H9 (cell line): ENCODE measurements around the gene PPARA. TPM values are rescaled to one million over a fixed set of nuclear protein-coding genes. Genes with fewer than 3 reads are reported as not detected.

ENCODE experiments used
- DNase-seq: peaks from one replicate; pipeline ENCODE4 v3.0.0-alpha.2; 2017
- H2AFZ ChIP-seq: one replicate; pipeline ENCODE4 v1.6.1; 2013; ENCODE audit warnings: mild to moderate bottlenecking, low read length, control low read depth, moderate library complexity
- H2AK5ac ChIP-seq: 2 replicates; pipeline ENCODE4 v1.6.1; 2013; ENCODE audit warnings: low read length, control low read depth, mixed read lengths; ENCODE audit not compliant: insufficient read length
- H2BK120ac ChIP-seq: one replicate; pipeline ENCODE4 v1.6.1; 2013; ENCODE audit warnings: low read depth, mild to moderate bottlenecking, low read length, control low read depth, inconsistent platforms; ENCODE audit not compliant: poor library complexity, severe bottlenecking
- H2BK12ac ChIP-seq: 2 replicates; pipeline ENCODE4 v1.6.1; 2013; ENCODE audit warnings: low read length, control low read depth, mixed read lengths, low read depth; ENCODE audit not compliant: insufficient read length
- H2BK15ac ChIP-seq: 2 replicates; pipeline ENCODE4 v1.6.1; 2013; ENCODE audit warnings: low read depth, low read length, control low read depth
- H2BK20ac ChIP-seq: one replicate; pipeline ENCODE4 v1.6.1; 2013; ENCODE audit warnings: low read depth, mild to moderate bottlenecking, low read length, control low read depth, inconsistent platforms; ENCODE audit not compliant: poor library complexity, severe bottlenecking
- H2BK5ac ChIP-seq: 2 replicates; pipeline ENCODE4 v1.6.1; 2013; ENCODE audit warnings: low read length, control low read depth, mixed read lengths; ENCODE audit not compliant: insufficient read length
- H3K14ac ChIP-seq: 2 replicates; pipeline ENCODE4 v1.6.1; 2013; ENCODE audit warnings: low read length, control low read depth; ENCODE audit not compliant: insufficient read depth
- H3K18ac ChIP-seq: 2 replicates; pipeline ENCODE4 v1.6.1; 2013; ENCODE audit warnings: low read depth, mild to moderate bottlenecking, mixed read lengths, low read length, control low read depth; ENCODE audit not compliant: insufficient read length
- H3K23ac ChIP-seq: 2 replicates; pipeline ENCODE4 v1.6.1; 2013; ENCODE audit warnings: low read length, control low read depth, mixed read lengths, low read depth; ENCODE audit not compliant: insufficient read length
- H3K23me2 ChIP-seq: 2 replicates; pipeline ENCODE4 v1.6.1; 2013; ENCODE audit warnings: low read depth, mild to moderate bottlenecking, mixed read lengths, low read length, control low read depth; ENCODE audit not compliant: insufficient read length, poor library complexity, severe bottlenecking
- H3K27ac ChIP-seq: 2 replicates; pipeline ENCODE4 v1.5.1; 2013; ENCODE audit warnings: low read length, control low read depth, mixed read lengths, low read depth; ENCODE audit not compliant: insufficient read length
- H3K27me3 ChIP-seq: 2 replicates; pipeline ENCODE4 v1.6.1; 2013; ENCODE audit warnings: low read length, control low read depth, inconsistent platforms; ENCODE audit not compliant: insufficient read depth
- H3K4ac ChIP-seq: 2 replicates; pipeline ENCODE4 v1.6.1; 2013; ENCODE audit warnings: low read depth, mild to moderate bottlenecking, control low read depth, inconsistent platforms, low read length, moderate library complexity
- H3K4me1 ChIP-seq: 2 replicates; pipeline ENCODE4 v1.6.1; 2013; ENCODE audit warnings: low read length, control low read depth, inconsistent platforms; ENCODE audit not compliant: insufficient read depth
- H3K4me2 ChIP-seq: 2 replicates; pipeline ENCODE4 v1.6.1; 2013; ENCODE audit warnings: low read length, control low read depth, mixed read lengths; ENCODE audit not compliant: insufficient read length, insufficient read depth
- H3K56ac ChIP-seq: 2 replicates; pipeline ENCODE4 v1.6.1; 2013; ENCODE audit warnings: low read depth, mild to moderate bottlenecking, mixed read lengths, low read length, control low read depth; ENCODE audit not compliant: insufficient read length
- H3K79me1 ChIP-seq: 2 replicates; pipeline ENCODE4 v1.6.1; 2013; ENCODE audit warnings: low read depth, mild to moderate bottlenecking, moderate library complexity, low read length, control low read depth, inconsistent platforms; ENCODE audit not compliant: insufficient read depth, poor library complexity, severe bottlenecking
- H3K79me2 ChIP-seq: 2 replicates; pipeline ENCODE4 v1.6.1; 2013; ENCODE audit warnings: low read length, control low read depth, inconsistent platforms; ENCODE audit not compliant: insufficient read depth
- H3K9ac ChIP-seq: 2 replicates; pipeline ENCODE4 v1.6.1; 2013; ENCODE audit warnings: low read length, control low read depth, mixed read lengths; ENCODE audit not compliant: insufficient read length; ENCODE audit errors: extremely low read depth
- H3K9me3 ChIP-seq: one replicate; pipeline ENCODE4 v1.6.1; 2013; ENCODE audit warnings: low read depth, low read length, inconsistent platforms; ENCODE audit not compliant: control insufficient read depth
- H3T11ph ChIP-seq: one replicate; pipeline ENCODE4 v1.6.1; 2013; ENCODE audit warnings: mild to moderate bottlenecking, low read length, control low read depth, inconsistent platforms
- H4K20me1 ChIP-seq: one replicate; pipeline ENCODE4 v1.6.1; 2013; ENCODE audit not compliant: control insufficient read depth, insufficient read length, insufficient read depth
- H4K5ac ChIP-seq: 2 replicates; pipeline ENCODE4 v1.6.1; 2013; ENCODE audit warnings: low read depth, mild to moderate bottlenecking, mixed read lengths, low read length, control low read depth; ENCODE audit not compliant: insufficient read length
- H4K8ac ChIP-seq: replicated peaks from 2 replicates; pipeline ENCODE4 v1.6.1; 2013; ENCODE audit warnings: low read length, control low read depth, mixed read lengths, low read depth; ENCODE audit not compliant: insufficient read length
- H4K91ac ChIP-seq: 2 replicates; pipeline ENCODE4 v1.6.1; 2013; ENCODE audit warnings: low read depth, mild to moderate bottlenecking, moderate library complexity, mixed read lengths, low read length, control low read depth; ENCODE audit not compliant: insufficient read length
- H3K27ac Mint-ChIP-seq, 3 experiments: 2 replicates in 2 of 3; 3 replicates in 1 of 3; pipeline ENCODE4 v1.8.0; 2020 to 2021; ENCODE audit warnings: mixed read lengths in 3 of 3, mild to moderate bottlenecking in 1 of 3, moderate library complexity in 1 of 3
- H3K27me3 Mint-ChIP-seq: 2 replicates; pipeline ENCODE4 v1.8.0; 2021; ENCODE audit warnings: low read depth, mild to moderate bottlenecking, moderate library complexity, mixed read lengths
- H3K36me3 Mint-ChIP-seq, 3 experiments: 2 replicates in 2 of 3; 3 replicates in 1 of 3; pipeline ENCODE4 v1.8.0; 2020 to 2021; ENCODE audit warnings: low read depth in 3 of 3, mixed read lengths in 3 of 3; ENCODE audit not compliant: insufficient read depth in 1 of 3
- H3K4me1 Mint-ChIP-seq, 2 experiments: 2 replicates each; pipeline ENCODE4 v1.8.0; 2020; ENCODE audit warnings: mixed read lengths in 2 of 2
- H3K4me3 Mint-ChIP-seq, 2 experiments: 2 replicates in 1 of 2; 3 replicates in 1 of 2; pipeline ENCODE4 v1.8.0; 2020 to 2021; ENCODE audit warnings: mild to moderate bottlenecking in 2 of 2, mixed read lengths in 2 of 2, moderate library complexity in 1 of 2
- H3K9me3 Mint-ChIP-seq, 2 experiments: 2 replicates in 1 of 2; 3 replicates in 1 of 2; pipeline ENCODE4 v1.8.0; 2020; ENCODE audit warnings: mild to moderate bottlenecking in 2 of 2, mixed read lengths in 2 of 2, moderate library complexity in 1 of 2
- CTCF ChIP-seq: fragments of 200-600 bp; sonication (generic); conservative IDR thresholded peaks from 3 replicates; pipeline ENCODE4 v1.8.0; 2021; ENCODE audit warnings: antibody characterized with exemption, mild to moderate bottlenecking
- WGBS: extraction: QIAGEN DNeasy Blood & Tissue Kit; methylation state at CpG from one replicate; pipeline ENCODE4 v1.1.7; 2013; ENCODE audit warnings: missing lambda C conversion rate, low lambda C conversion rate, mixed read lengths; ENCODE audit not compliant: insufficient read length; ENCODE audit errors: extremely low coverage; 5-methylcytosine and 5-hydroxymethylcytosine counted together
- total RNA-seq: library from RNA; stranded (reverse); gene quantifications from 2 replicates; pipeline ENCODE4 v1.2.1, GENCODE V29; 2021

Gene PPARA
- total RNA-seq, 1 experiment from 2014 or later: 7.3 TPM

- Histone ChIP-seq H2AK5ac (no peak overlapping the region), H4K20me1 (no peaks in the 10 kb centered on the region), H4K5ac (no peak overlapping the region), H2BK20ac (no peak overlapping the region), H3K23me2 (no peaks in the 10 kb centered on the region), H3K23ac (no peak overlapping the region), H3K79me1 (no peaks in the 10 kb centered on the region), H3K14ac (no peak overlapping the region; the same call in 1 of the 2 replicates), H2AFZ (no peak overlapping the region), H4K8ac (no peak overlapping the region), H3K18ac (no peak overlapping the region), H2BK5ac (no peak overlapping the region), H3K4ac (no peak overlapping the region), H3T11ph (no peak overlapping the region), H2BK15ac (no peak overlapping the region), H3K9me3 (no peaks in the 10 kb centered on the region), H2BK12ac (no peak overlapping the region), H3K79me2 (no peaks in the 10 kb centered on the region), H3K9ac (no peak overlapping the region), H3K4me1 (no peaks in the 10 kb centered on the region), H4K91ac (no peak overlapping the region), H3K4me2 (no peak overlapping the region), H3K27ac (no peak overlapping the region), H3K56ac (no peak overlapping the region), H3K27me3 (no peaks in the 10 kb centered on the region), H2BK120ac (no peak overlapping the region)
- Mint-ChIP-seq H3K9me3 (no peaks in the 10 kb centered on the region), H3K4me3 (no peak overlapping the region), H3K36me3 (no peaks in the 10 kb centered on the region; a peak in 1 of 7 replicates), H3K4me1 (peaks cover 2 to 8% of the 10 kb centered on the region in 2 experiments; a peak in 2 of 4 replicates), H3K27ac (peak overlapping the region in 1 of 3 experiments; percentile 31; a peak in 1 of 7 replicates), H3K27me3 (no peaks in the 10 kb centered on the region)
- WGBS: no CpG with 5 or more reads among the region's 17 CpGs
- no peak for TF ChIP-seq CTCF
- no peak for DNase-seq
Measured at GRCh38 chr22:46104881-46105493, 45.3 kb upstream of the PPARA start.
